ENCODE measurements around the gene CPVL. TPM values are rescaled to one million over a fixed set of nuclear protein-coding genes. Genes with fewer than 3 reads are reported as not detected.

The CPVL gene
- total and polyA plus RNA-seq, 2 donors (not counting 1 experiment from before 2014, with no cell fraction given): 2.6 TPM; not detected in 1

DNA sequence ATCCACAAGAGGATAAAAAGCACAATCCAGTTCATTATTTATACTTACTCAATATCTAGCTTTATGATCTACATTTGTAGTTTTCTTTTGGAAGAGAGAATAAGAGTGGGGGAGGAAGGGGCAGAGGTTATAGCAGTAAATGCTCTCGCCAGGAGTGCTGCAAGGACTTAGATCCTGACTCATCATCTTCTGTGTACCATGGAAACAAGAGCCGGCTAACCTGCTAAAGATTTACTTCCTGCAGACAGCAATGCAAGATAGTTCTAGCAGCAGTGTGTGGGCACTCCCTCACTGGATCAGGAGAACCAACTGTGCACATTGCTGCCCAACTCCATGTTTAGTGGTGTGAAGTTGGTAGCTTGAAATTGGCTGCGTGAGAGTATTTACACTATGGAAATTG, 140.5 kb downstream of the CPVL start:
- Histone ChIP-seq H4K20me1 (ENCODE audit: control insufficient read depth, insufficient read depth, low read length, poor library complexity, severe bottlenecking) (no peaks in the 10 kb centered on the region), H3K36me3 (replicated peaks in 1 of 2; ENCODE audit: control extremely low read depth in 1 of 2, control insufficient read depth in 1 of 2, extremely low read depth in 1 of 2, insufficient read depth in 2 of 2, low read length in 1 of 2) (no peaks in the 10 kb centered on the region), H3K4me3 (ENCODE audit: control extremely low read depth in 1 of 5, extremely low read depth in 1 of 5, insufficient read depth in 1 of 5, low read depth in 2 of 5, low read length in 4 of 5) (no peak overlapping the region), H3K27ac (ENCODE audit: low read length in 2 of 2) (no peak overlapping the region), H3K4me2 (replicated peaks; ENCODE audit: low read depth, low read length, poor library complexity, severe bottlenecking) (no peak overlapping the region), H3K27me3 (replicated peaks in 1 of 4; ENCODE audit: control extremely low read depth in 1 of 4, control insufficient read depth in 3 of 4, insufficient read depth in 4 of 4, low read length in 3 of 4) (no peaks in the 10 kb centered on the region), H3K9me3 (ENCODE audit: control extremely low read depth in 1 of 3, control insufficient read depth in 2 of 3, insufficient read depth in 1 of 3, low read length in 2 of 3) (no peaks in the 10 kb centered on the region), H3K79me2 (ENCODE audit: control insufficient read depth, insufficient read depth, low read length) (no peaks in the 10 kb centered on the region), H3K4me1 (ENCODE audit: control insufficient read depth in 2 of 2, insufficient read depth in 2 of 2, low read length in 2 of 2) (no peaks in the 10 kb centered on the region), H3K9ac (ENCODE audit: low read length) (no peak overlapping the region), H2AFZ (ENCODE audit: insufficient read depth, low read depth, low read length, poor library complexity, severe bottlenecking) (no peak overlapping the region)
- intact Hi-C loops (cut with micrococcal nuclease): no loop called here
- CTCF ChIA-PET: no interaction called here
- no peak for DNase-seq
- no peak overlapping the region for H3K4me3 Mint-ChIP-seq
- no peaks in the 10 kb centered on the region for H3K4me1 Mint-ChIP-seq
- H3K9me3 Mint-ChIP-seq (ENCODE audit: insufficient read depth): no peaks in the 10 kb centered on the region
- H3K27ac Mint-ChIP-seq: no peak overlapping the region
- no peak for TF ChIP-seq EZH2 (IDR thresholded peaks at IDR 0.05; ENCODE audit: borderline replicate concordance, insufficient read depth, low read depth, low read length, poor library complexity, severe bottlenecking)
- TF ChIP-seq, protein P1, sequence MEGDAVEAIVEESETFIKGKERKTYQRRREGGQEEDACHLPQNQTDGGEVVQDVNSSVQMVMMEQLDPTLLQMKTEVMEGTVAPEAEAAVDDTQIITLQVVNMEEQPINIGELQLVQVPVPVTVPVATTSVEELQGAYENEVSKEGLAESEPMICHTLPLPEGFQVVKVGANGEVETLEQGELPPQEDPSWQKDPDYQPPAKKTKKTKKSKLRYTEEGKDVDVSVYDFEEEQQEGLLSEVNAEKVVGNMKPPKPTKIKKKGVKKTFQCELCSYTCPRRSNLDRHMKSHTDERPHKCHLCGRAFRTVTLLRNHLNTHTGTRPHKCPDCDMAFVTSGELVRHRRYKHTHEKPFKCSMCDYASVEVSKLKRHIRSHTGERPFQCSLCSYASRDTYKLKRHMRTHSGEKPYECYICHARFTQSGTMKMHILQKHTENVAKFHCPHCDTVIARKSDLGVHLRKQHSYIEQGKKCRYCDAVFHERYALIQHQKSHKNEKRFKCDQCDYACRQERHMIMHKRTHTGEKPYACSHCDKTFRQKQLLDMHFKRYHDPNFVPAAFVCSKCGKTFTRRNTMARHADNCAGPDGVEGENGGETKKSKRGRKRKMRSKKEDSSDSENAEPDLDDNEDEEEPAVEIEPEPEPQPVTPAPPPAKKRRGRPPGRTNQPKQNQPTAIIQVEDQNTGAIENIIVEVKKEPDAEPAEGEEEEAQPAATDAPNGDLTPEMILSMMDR (IDR thresholded peaks at IDR 0.05): no peak
- POLR2A ChIA-PET: no interaction called here
- ATAC-seq (ENCODE audit: low read depth): no peak
- WGBS (ENCODE audit: insufficient coverage): 95% methylated on average over 2 of the region's 3 CpGs
- H3K27me3 Mint-ChIP-seq: peaks cover 29% of the 10 kb centered on the region

DNA sequence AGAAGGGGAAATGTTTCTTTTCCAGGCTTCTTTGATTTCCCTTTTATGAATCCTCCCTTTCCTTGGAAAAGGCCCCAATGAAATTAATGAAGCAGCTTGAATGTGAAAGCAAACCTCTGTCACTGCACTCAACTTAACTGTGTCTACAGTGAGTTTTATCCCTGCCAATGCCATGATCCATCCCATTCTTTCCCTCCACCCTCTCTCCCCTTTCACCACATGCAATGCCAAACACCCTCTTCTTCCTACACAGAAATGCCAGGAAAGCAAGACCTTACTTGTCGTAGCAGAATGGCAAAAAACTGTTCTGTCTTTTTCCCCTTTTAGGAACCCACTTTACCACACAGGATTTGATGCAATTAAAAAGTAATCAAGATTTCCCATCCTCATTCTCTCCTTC, 140.9 kb downstream of the CPVL start:
- DNase-seq (no peak), ATAC-seq (ENCODE audit: low read depth) (no peak)
- no peak overlapping the region for H3K4me3 ChIP-seq (ENCODE audit: control extremely low read depth in 1 of 5, extremely low read depth in 1 of 5, insufficient read depth in 1 of 5, low read depth in 2 of 5, low read length in 4 of 5)
- H3K4me1 ChIP-seq (ENCODE audit: control insufficient read depth in 2 of 2, insufficient read depth in 2 of 2, low read length in 2 of 2): no peaks in the 10 kb centered on the region
- no peaks in the 10 kb centered on the region for H4K20me1 ChIP-seq (ENCODE audit: control insufficient read depth, insufficient read depth, low read length, poor library complexity, severe bottlenecking)
- H3K9ac ChIP-seq (ENCODE audit: low read length): no peak overlapping the region
- no peak for TF ChIP-seq EZH2 (IDR thresholded peaks at IDR 0.05; ENCODE audit: borderline replicate concordance, insufficient read depth, low read depth, low read length, poor library complexity, severe bottlenecking)
- TF ChIP-seq, protein P1 (IDR thresholded peaks at IDR 0.05): no peak
- H3K27me3 ChIP-seq (replicated peaks in 1 of 4; ENCODE audit: control extremely low read depth in 1 of 4, control insufficient read depth in 3 of 4, insufficient read depth in 4 of 4, low read length in 3 of 4): no peaks in the 10 kb centered on the region
- H3K27ac Mint-ChIP-seq: no peak overlapping the region
- CTCF ChIA-PET: no interaction called here
- H3K27me3 Mint-ChIP-seq: peaks cover 31% of the 10 kb centered on the region
- no peaks in the 10 kb centered on the region for H3K9me3 Mint-ChIP-seq (ENCODE audit: insufficient read depth)
- H3K79me2 ChIP-seq (ENCODE audit: control insufficient read depth, insufficient read depth, low read length): no peaks in the 10 kb centered on the region
- intact Hi-C loops (cut with micrococcal nuclease): no loop called here
- no peak overlapping the region for H3K27ac ChIP-seq (ENCODE audit: low read length in 2 of 2)
- no peaks in the 10 kb centered on the region for H3K4me1 Mint-ChIP-seq
- no peak overlapping the region for H3K4me3 Mint-ChIP-seq
- H2AFZ ChIP-seq (ENCODE audit: insufficient read depth, low read depth, low read length, poor library complexity, severe bottlenecking): no peak overlapping the region
- H3K9me3 ChIP-seq (ENCODE audit: control extremely low read depth in 1 of 3, control insufficient read depth in 2 of 3, insufficient read depth in 1 of 3, low read length in 2 of 3): no peaks in the 10 kb centered on the region
- H3K36me3 ChIP-seq (replicated peaks in 1 of 2; ENCODE audit: control extremely low read depth in 1 of 2, control insufficient read depth in 1 of 2, extremely low read depth in 1 of 2, insufficient read depth in 2 of 2, low read length in 1 of 2): no peaks in the 10 kb centered on the region
- 88% methylated on average over 1 of the region's 1 CpG for WGBS (ENCODE audit: insufficient coverage)
- H3K4me2 ChIP-seq (replicated peaks; ENCODE audit: low read depth, low read length, poor library complexity, severe bottlenecking): no peak overlapping the region
- POLR2A ChIA-PET: no interaction called here

Measured in B cell (primary cell).